Uterus (tissue), 4 donors: ENCODE measurements around the gene HDAC4. TPM values are rescaled to one million over a fixed set of nuclear protein-coding genes. Genes with fewer than 3 reads are reported as not detected.

Experiments used
- DNase-seq, 2 donors: peaks; one replicate each; pipeline ENCODE4 v3.0.0-alpha.2; 2019 to 2020
- H3K27ac ChIP-seq, 2 donors: fragments of 200-600 bp; sonication (generic); 1 replicate in 1 of 2; 2 replicates in 1 of 2; pipeline ENCODE4 v1.5.1; 2016 to 2018
- H3K27me3 ChIP-seq, 2 donors: fragments of 200-600 bp; sonication (generic); one replicate each; pipeline ENCODE4 v1.5.1; 2018 to 2019; ENCODE audit warnings: control low read depth in 1 of 2
- H3K36me3 ChIP-seq, 2 donors: fragments of 200-600 bp; sonication (generic); one replicate each; pipeline ENCODE4 v1.5.1; 2019; ENCODE audit warnings: control low read depth in 1 of 2
- H3K4me1 ChIP-seq, 2 donors: fragments of 200-600 bp; sonication (generic); one replicate each; pipeline ENCODE4 v1.5.1; 2018 to 2019; ENCODE audit warnings: control low read depth in 1 of 2
- H3K4me3 ChIP-seq, 2 donors: fragments of 200-600 bp; sonication (generic); 1 replicate in 1 of 2; 2 replicates in 1 of 2; pipeline ENCODE4 v1.5.1; 2018 to 2019; ENCODE audit warnings: mild to moderate bottlenecking in 1 of 2
- H3K9me3 ChIP-seq, 2 donors: fragments of 200-600 bp; sonication (generic); one replicate each; pipeline ENCODE4 v1.5.1; 2019; ENCODE audit warnings: control low read depth in 1 of 2
- POLR2A ChIP-seq, 2 donors: fragments of 450-650 bp; IDR thresholded peaks; one replicate each; pipeline ENCODE4 v1.6.1; 2016; ENCODE audit warnings: antibody characterized with exemption in 2 of 2, mild to moderate bottlenecking in 1 of 2, moderate library complexity in 1 of 2
- intact Hi-C: fragments of 100-400 bp; cut with DNase I; formaldehyde crosslinking; loops from one replicate; pipeline ENCODE4 v1.15.1; 2023; ENCODE audit warnings: low total_unique reads
- total RNA-seq, 4 donors: library from RNA; depleted of rRNA in 3 of 4; stranded (reverse); fragments of >200 nt in 3 of 4; gene quantifications; one replicate each; pipeline versions ENCODE4 v1.1.0 to v1.2.4, GENCODE V29; 2014 to 2023
- TF ChIP-seq, protein P1 (sequence below), 4 experiments: fragments of 200-600 bp in 2 of 4; fragments of 450-650 bp in 2 of 4; sonication (generic) in 2 of 4; IDR thresholded peaks; one replicate each; pipeline ENCODE4 v1.5.1; 2016 to 2019; ENCODE audit warnings: antibody characterized with exemption in 4 of 4, mild to moderate bottlenecking in 2 of 4, moderate library complexity in 1 of 4
- donor health status: DM: yes; HTN: yes; CAD: no.

HDAC4 gene
- total RNA-seq, 4 donors from 2014 or later = 42.1 to 91.5 (median 73.4) TPM

DNA sequence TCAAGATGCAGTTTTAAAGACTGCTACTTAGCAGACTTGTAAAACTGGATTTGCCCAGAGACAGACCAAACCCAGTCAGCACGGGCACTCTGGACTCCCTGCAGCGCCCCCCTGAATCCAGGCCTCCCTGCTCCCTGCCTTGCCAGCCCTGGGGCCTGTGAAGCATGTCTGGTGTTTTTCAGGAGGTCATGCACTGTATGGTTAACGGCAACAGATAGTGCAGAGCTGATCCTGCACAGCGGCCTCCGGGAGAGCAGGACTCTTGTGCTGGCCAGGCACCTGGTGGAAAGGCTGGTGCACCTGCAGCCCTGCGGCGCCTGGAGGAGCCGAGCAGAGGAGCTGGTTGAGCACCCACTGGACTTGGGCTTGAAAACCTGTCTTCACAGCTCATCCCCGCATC, 30.4 kb downstream of the HDAC4 start:
- intact Hi-C loops = no loop called here
- no peaks in the 10 kb centered on the region for H3K9me3 ChIP-seq
- no peak for DNase-seq

DNA sequence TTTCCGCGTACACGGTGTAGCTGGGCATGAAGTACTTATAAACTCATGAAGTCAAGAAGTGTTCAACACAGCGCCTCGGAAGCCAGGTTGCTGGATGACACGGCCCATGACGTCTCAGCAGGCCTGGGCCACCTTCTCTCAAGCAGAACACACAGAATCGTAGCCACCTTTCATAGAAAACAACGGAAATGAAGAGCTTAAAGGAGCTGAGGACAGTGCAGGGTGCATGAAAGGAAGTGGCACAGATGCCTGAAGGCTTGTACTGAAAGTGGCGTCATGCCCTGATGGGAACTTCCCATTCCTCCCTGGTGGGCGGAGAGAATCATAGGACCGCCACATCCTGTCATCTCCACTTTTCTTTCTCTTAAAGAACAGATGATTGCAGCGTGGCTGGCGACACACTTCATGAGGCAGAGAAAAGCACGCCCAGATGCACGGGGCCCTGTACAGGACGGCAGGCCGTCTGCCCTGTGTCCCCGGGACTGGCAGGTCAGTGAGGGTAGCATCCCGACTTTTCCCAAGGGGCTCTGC, 31.1 kb downstream of the HDAC4 start:
- intact Hi-C loops = no loop called here
- DNase-seq = no peak
- no peaks in the 10 kb centered on the region for H3K4me1 ChIP-seq

More for the DNA sequence above, 30.4 kb downstream of the HDAC4 start:
- no peaks in the 10 kb centered on the region for H3K4me1 ChIP-seq
- no peak overlapping the region for H3K4me3 ChIP-seq
- H3K27me3 ChIP-seq = no peaks in the 10 kb centered on the region
- TF ChIP-seq, protein P1, sequence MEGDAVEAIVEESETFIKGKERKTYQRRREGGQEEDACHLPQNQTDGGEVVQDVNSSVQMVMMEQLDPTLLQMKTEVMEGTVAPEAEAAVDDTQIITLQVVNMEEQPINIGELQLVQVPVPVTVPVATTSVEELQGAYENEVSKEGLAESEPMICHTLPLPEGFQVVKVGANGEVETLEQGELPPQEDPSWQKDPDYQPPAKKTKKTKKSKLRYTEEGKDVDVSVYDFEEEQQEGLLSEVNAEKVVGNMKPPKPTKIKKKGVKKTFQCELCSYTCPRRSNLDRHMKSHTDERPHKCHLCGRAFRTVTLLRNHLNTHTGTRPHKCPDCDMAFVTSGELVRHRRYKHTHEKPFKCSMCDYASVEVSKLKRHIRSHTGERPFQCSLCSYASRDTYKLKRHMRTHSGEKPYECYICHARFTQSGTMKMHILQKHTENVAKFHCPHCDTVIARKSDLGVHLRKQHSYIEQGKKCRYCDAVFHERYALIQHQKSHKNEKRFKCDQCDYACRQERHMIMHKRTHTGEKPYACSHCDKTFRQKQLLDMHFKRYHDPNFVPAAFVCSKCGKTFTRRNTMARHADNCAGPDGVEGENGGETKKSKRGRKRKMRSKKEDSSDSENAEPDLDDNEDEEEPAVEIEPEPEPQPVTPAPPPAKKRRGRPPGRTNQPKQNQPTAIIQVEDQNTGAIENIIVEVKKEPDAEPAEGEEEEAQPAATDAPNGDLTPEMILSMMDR (IDR thresholded peaks at IDR 0.05) = no peak
- no peak for TF ChIP-seq POLR2A (IDR thresholded peaks at IDR 0.05)
- H3K27ac ChIP-seq = no peak overlapping the region
- H3K36me3 ChIP-seq = no peaks in the 10 kb centered on the region

DNA sequence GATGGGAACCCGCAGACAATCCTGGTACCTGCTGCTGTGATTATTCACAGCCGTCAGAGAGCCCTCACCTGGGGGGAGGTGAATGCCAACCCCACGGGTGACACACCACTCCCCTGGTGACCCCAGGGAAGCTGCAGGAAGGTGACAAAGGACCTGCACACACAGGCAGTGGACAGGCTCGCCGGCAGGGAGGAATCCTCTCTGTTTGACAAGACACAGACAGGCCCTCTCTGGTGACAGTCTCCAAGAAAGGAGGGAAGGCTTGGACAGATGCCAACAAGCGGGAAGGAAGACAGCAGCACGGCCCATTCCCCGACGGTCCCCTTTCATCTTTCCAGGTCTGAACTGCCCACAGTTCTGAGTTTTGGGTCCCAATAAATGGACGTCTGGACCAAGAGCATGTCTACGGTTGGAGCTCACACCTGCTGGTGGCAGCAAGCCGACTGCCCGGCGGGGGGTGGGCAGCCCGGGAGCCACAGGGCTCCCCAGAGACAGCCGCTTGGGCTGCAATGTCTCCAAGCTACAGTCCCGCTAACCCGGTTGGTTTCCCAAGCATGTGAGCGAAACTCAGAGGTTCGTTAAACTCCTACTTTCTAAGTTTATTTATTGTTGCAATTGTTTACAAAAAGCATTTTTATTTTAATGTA, 31.8 kb downstream of the HDAC4 start:
- no peaks in the 10 kb centered on the region for H3K4me1 ChIP-seq
- no peak overlapping the region for H3K27ac ChIP-seq
- intact Hi-C loops = no loop called here
- no peak for DNase-seq
- no peaks in the 10 kb centered on the region for H3K36me3 ChIP-seq
- no peak overlapping the region for H3K4me3 ChIP-seq
- H3K9me3 ChIP-seq = no peaks in the 10 kb centered on the region
- TF ChIP-seq, protein P1 (IDR thresholded peaks at IDR 0.05) = no peak
- TF ChIP-seq POLR2A (IDR thresholded peaks at IDR 0.05) = no peak
- no peaks in the 10 kb centered on the region for H3K27me3 ChIP-seq

More for the DNA sequence above, 31.1 kb downstream of the HDAC4 start:
- Histone ChIP-seq H3K4me3 (no peak overlapping the region), H3K9me3 (no peaks in the 10 kb centered on the region), H3K27me3 (no peaks in the 10 kb centered on the region), H3K27ac (no peak overlapping the region), H3K36me3 (no peaks in the 10 kb centered on the region)
- TF ChIP-seq, protein P1 (IDR thresholded peaks at IDR 0.05) = no peak

DNA sequence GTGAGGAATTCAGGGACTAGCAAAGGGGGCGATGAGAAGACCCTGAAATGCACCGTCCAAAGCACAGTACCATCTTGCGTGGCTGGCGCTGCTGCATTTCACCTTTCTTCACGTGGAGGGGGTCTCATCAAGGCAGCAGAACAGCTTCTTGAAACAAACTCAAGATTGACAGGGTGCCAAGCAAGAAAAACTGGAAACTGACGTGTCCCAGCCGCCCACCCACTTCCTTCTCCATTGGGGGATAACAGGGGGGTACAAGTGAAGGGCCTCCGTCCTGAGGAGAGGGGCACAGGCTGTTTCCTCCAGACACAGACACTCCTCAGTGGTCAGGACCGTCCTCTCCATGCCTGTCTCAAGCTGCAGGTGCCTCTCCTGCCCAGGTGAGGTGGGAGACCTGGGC, 32.5 kb downstream of the HDAC4 start:
- H3K4me3 ChIP-seq = no peak overlapping the region
- TF ChIP-seq, protein P1 (IDR thresholded peaks at IDR 0.05) = no peak
- TF ChIP-seq POLR2A (IDR thresholded peaks at IDR 0.05) = no peak
- no peaks in the 10 kb centered on the region for H3K36me3 ChIP-seq
- intact Hi-C loops = no loop called here
- H3K9me3 ChIP-seq = no peaks in the 10 kb centered on the region
- H3K4me1 ChIP-seq = no peaks in the 10 kb centered on the region
- DNase-seq = no peak
- no peaks in the 10 kb centered on the region for H3K27me3 ChIP-seq
- no peak overlapping the region for H3K27ac ChIP-seq

DNA sequence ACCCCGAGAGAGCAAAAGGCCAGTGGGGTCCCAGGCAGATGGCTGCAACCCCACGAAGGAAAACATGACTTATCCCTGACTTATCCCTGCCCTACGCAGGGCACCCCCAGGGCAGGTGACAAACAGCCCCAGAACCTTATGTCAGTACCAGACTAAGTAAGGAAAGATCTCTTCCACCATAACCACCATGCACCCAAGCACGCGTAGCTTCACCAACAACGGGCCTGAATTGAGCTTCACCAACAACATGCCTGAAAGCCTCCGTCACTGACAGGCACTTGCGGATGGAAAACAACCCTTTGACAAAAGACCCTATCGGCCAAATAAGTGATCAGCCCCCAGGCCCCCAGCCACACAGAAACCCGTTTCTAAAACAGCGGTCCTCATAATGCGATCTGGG, 34.1 kb downstream of the HDAC4 start:
- no peak for DNase-seq
- Histone ChIP-seq H3K4me3 (no peak overlapping the region), H3K4me1 (no peaks in the 10 kb centered on the region), H3K36me3 (no peaks in the 10 kb centered on the region), H3K27ac (no peak overlapping the region), H3K9me3 (no peaks in the 10 kb centered on the region), H3K27me3 (no peaks in the 10 kb centered on the region)
- intact Hi-C loops = no loop called here
- no peak for TF ChIP-seq POLR2A (IDR thresholded peaks at IDR 0.05)
- TF ChIP-seq, protein P1 (IDR thresholded peaks at IDR 0.05) = no peak
